GM19239 (cell line): ENCODE data around the gene RNF14.
"Not testable (repeated sequence)": the region's sequence is repeated elsewhere in the genome, so short reads cannot be mapped to it uniquely, and the experiment has no call there.

Experiments used
- DNase-seq: peaks from one replicate; pipeline ENCODE4 v3.0.0; 2011; ENCODE audit warnings: low spot score; ENCODE audit not compliant: insufficient read length
- FAIRE-seq: peaks from 2 replicates; lab custom pipeline; 2011; peaks lifted over from hg19 to GRCh38; lab: Jason Lieb, UNC

RNF14 gene

DNA sequence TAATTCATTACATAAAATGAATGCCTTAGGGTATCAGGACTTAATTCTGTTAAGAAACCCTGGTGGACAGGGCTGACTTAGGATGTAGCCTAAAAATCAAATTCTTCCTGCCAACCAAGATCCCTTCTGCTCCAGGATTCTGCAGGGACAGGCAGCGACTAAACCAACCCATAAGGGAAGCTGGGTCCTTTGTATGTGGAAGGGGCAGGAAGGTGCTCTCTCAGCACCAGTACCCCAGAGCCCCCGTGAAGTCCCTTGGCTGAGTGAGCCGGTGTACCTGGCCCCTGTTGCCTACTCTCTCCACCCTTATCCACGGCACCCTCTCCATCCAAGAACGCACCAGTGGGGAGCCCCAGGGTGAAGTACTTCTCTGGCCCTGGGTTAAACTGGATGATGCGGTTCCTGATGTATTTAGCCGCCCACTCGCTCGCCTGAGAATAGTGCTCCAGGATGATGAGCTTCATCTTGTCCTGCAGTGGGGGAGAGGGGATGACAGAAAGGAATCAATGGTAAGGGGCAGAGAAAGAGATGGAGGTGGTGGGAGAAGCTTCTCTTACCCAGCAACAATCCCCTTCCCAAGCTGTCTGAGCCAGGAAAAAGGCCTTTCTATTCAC, 42.8 kb downstream of the RNF14 start:
- FAIRE-seq (no peak), DNase-seq (no peak)

- no peak for DNase-seq
- peak; percentile 26 for FAIRE-seq
Observed at GRCh38 chr5:142012186-142012785, 43.4 kb downstream of the RNF14 start.

DNA sequence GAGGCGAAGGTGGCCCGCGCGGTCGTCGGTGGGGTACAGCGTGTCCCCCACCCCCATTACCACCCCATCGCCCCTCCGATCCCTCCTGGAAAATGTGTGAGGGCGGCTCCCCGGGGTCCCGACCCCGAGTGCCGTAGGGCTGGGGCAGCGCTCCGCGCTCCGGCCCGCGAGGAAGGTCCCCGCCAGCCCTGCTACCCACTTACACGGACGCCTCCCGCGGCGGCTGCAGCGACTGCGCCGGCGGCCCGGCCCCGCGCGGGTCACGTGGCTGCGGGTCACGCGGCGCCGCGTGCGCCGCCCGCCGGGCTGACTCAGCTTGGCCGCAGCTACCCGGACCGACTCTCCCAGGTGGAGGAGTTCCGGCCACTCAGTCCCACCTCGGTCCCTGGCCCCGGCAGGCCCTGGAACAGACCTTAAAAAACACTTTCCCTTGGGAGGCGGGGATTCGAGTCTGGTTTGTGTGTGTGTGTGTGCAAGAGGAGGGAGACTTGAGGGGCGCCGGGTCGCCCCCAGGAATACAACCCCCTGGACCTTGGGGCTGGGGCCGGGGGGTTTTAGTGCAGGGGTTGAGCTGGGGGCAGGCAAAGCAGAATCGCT, 44.0 kb downstream of the RNF14 start, which contains the start of gene GNPDA1:
TSS of gene GNPDA1 (minus strand) at position 236 of the 597 bp plus-strand sequence. CDS start 992 bp downstream, outside the sequence.
- DNase-seq = peak; percentile 67

GRCh38 chr5:142013734-142014521, 45.0 kb downstream of the RNF14 start:
- FAIRE-seq (no peak), DNase-seq (no peak)

More for the DNA sequence above, 44.0 kb downstream of the RNF14 start, which contains the start of gene GNPDA1:
- no peak for FAIRE-seq

DNA sequence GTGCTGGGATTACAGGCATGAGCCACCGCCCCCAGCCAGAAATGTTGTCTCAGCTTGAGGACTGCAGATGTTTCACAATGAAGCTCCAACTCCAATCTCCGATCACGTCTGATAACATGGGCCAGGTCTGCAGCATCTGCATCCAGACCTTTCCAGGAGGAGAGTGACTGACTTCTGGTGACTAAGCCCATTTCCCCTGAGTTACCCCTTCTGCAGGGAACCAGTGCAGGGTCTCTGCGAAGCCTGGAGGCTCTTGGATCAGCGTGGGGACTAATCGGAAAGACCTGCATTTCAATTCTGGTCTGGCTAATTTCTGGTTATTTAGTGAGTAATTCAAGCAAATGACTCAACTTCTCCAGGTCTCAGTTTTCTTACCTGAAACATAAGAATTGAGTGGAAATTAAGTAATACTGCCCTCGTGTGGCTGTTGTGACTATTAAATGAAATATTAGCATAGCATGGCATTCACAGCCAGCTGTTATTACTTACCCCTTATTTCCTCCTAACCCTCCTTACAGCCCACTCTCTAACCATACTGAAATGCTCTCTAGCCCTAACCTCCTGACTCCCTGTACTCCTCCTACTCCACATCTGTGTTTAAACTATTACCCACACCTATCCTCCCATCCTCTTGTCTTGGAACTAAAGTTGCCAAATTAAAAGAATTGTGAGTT, 46.1 kb downstream of the RNF14 start:
- peak; percentile 80 for FAIRE-seq
- DNase-seq = no peak

GRCh38 chr5:142015781-142016533, 47.1 kb downstream of the RNF14 start:
- FAIRE-seq = peak; percentile 83
- no peak for DNase-seq

DNA sequence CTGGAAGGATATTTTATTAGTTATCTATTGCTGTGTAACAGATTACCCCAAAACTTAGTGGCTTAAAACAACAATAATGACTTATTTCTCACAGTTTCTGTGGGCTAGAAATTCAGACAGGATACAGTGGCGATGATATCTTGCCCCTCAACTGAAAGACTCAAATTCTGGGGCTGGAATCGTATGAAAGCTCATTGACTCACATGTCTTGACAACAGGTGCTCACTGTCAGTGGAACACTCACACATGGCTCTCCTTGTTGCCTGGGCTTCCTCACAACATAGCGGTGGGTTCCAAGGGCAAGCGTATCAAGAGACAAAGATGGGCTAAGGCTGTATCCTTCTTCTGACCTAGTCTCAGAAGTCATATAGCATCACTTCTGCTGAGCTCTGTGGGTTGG, 47.7 kb downstream of the RNF14 start:
- DNase-seq = no peak
- peak; percentile 65 for FAIRE-seq

DNA sequence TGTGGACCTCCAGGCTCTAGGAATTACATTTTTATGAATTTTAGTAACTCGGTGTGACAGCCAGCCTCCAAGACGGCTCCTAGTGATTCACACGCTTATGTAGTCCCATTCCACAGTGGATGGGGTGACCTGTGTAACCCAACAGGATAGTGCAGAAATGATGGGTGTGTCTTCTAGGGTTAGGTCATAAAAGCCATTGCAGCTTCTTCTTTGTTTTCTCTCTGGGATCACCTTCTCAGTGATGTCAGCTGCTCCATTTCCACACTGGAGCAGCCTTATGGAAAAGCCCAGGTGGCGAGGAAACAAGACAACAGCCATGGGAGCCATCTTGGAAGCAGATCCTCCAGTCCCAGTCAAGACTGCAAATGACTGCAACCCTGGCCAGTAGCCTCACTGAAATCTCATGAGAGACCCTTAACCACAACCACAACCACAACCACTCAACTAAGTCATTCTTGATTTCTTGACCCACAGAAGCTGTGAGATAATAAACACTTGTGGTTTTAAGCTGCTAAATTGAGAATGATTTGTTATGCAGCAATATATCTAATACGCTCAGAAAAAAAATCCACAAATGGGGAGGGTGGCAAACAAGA, 49.0 kb downstream of the RNF14 start:
- peak; percentile 77 for FAIRE-seq
- no peak for DNase-seq

DNA sequence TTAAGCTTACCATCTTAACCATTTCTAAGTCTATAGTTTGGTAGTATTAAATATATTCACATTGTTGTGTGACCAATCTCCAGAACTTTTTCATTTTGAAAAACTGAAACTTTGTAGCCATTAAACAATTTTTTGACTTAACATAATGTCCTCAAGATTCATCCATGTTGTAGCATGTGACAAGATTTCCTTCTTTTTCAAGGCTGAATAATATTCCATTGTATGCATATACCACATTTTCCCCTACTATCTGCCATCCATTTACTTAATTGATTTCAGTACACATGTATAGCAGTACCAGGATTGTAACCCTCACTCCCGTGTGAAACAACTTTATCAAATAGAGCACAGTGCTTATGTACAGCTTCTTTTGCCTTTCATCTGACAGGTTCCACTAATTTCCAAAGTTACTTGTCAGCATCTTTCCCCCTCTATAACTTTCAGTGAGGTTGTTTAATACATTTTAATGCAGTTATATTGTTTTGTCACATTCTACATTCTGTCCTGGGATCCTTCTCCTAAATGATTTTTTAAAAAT, 51.3 kb downstream of the RNF14 start:
- FAIRE-seq = no peak
- no peak for DNase-seq

GRCh38 chr5:142023836-142024235, 54.9 kb downstream of the RNF14 start:
- no peak for DNase-seq
- no peak for FAIRE-seq

DNA sequence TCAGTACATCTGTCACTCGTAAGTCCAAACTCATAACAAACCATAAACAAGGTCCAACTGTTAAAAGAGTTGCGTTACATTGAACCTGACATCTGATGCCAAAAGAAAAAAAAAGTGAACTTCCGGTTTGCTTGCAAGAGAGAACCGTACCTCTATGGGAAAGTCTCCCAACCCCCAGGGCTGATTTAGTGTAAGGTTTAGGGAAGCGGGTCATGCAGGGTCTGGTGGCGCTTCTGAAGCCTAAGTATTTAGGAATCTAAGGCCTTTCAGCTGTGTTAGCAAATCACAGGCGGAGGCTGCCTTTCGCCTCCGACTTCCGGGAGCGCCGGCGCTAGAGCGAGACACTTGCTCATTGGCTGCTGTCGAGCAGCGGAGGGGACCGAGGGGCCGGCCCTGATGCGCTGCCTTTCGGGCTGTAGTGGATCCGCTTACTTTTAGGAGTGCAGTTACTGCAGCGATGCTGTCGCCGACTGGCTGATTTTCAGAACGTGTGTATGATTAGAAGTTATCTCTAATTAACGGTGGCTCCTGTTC, 55.9 kb downstream of the RNF14 start:
- DNase-seq (peak; percentile 80), FAIRE-seq (peak; percentile 96)

- FAIRE-seq (no peak), DNase-seq (no peak)
Observed at GRCh38 chr5:142025637-142026036, 56.7 kb downstream of the RNF14 start.

GRCh38 chr5:142032150-142032549, 63.2 kb downstream of the RNF14 start:
- FAIRE-seq (no peak), DNase-seq (no peak)

GRCh38 chr5:142032747-142033631, 64.1 kb downstream of the RNF14 start:
- FAIRE-seq (no peak), DNase-seq (no peak)

- not testable (repeated sequence) for DNase-seq, FAIRE-seq
Observed at GRCh38 chr5:142033632-142034567, 65.0 kb downstream of the RNF14 start.

DNA sequence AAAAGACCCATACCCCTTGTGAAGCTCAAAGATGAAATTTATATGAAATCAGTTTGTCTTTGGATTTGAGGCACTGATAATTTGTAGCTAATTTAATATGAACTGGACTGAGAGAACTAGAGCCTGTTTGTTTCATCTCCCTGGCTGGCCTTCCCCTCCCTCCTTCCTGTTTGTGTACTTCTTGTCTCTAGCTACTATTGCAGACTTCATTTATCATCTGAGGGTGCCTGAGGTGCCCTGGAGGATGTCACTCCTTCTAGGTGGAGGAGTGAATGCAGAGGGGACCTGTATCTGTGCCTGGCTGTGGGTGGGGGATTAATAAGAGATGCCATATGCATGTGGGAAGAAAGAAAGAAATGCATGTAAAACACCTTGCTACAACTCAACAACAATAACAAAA, 66.1 kb downstream of the RNF14 start:
- no peak for DNase-seq
- FAIRE-seq = no peak

GRCh38 chr5:142036918-142037317, 68.0 kb downstream of the RNF14 start:
- FAIRE-seq = no peak
- DNase-seq = no peak
